ENCODE data around the gene EPHB2.

- TF ChIP-seq, protein P1, sequence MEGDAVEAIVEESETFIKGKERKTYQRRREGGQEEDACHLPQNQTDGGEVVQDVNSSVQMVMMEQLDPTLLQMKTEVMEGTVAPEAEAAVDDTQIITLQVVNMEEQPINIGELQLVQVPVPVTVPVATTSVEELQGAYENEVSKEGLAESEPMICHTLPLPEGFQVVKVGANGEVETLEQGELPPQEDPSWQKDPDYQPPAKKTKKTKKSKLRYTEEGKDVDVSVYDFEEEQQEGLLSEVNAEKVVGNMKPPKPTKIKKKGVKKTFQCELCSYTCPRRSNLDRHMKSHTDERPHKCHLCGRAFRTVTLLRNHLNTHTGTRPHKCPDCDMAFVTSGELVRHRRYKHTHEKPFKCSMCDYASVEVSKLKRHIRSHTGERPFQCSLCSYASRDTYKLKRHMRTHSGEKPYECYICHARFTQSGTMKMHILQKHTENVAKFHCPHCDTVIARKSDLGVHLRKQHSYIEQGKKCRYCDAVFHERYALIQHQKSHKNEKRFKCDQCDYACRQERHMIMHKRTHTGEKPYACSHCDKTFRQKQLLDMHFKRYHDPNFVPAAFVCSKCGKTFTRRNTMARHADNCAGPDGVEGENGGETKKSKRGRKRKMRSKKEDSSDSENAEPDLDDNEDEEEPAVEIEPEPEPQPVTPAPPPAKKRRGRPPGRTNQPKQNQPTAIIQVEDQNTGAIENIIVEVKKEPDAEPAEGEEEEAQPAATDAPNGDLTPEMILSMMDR (IDR thresholded peaks at IDR 0.05; ENCODE audit: control extremely low read depth in 1 of 3, insufficient read depth in 1 of 3, low read depth in 1 of 3, low read length in 3 of 3), result no peak
- TF ChIP-seq EZH2 (IDR thresholded peaks at IDR 0.05; ENCODE audit: low read depth, low read length, severe bottlenecking), result no peak
- no peak for TF ChIP-seq JUND (IDR thresholded peaks at IDR 0.05; ENCODE audit: low read length)
- no peak for TF ChIP-seq EP300 (IDR thresholded peaks at IDR 0.05; ENCODE audit: borderline replicate concordance in 1 of 2, low read depth in 2 of 2, low read length in 2 of 2)
- TF ChIP-seq POLR2AphosphoS5 (IDR thresholded peaks at IDR 0.05; ENCODE audit: low read depth, low read length), result no peak
These were observed 64.2 kb downstream of the EPHB2 start for GRCh38 chr1:22774833-22775182.
